A673 (cell line): Measurements from ENCODE around the gene OR3A3. TPM values are rescaled to one million over a fixed set of nuclear protein-coding genes. Genes with fewer than 3 reads are reported as not detected.
A peak's percentile ranks its signal among the peaks of the same experiment; 100 is the strongest.
"Not testable (repeated sequence)": the region's sequence is repeated elsewhere in the genome, so short reads cannot be mapped to it uniquely, and the experiment has no call there.

Experiments used
- BruUV-seq: library from RNA; stranded (reverse); fragments of 400-500 nt; replicated peaks from 2 replicates; lab custom pipeline; 2021; lab: Mats Ljungman, UMichigan
- CTCF ChIA-PET: fragments of 300-600 bp; sonication (Branson Sonifier 250); formaldehyde crosslinking; loops from one replicate; lab custom pipeline; 2022; ENCODE audit warnings: antibody characterized with exemption; lab: Charles Lee
- POLR2A ChIA-PET: fragments of 300-600 bp; sonication (Branson Sonifier 250); formaldehyde crosslinking; loops from one replicate; lab custom pipeline; 2022; ENCODE audit warnings: antibody characterized with exemption; ENCODE audit not compliant: low non-redundant PET; lab: Charles Lee
- DNase-seq: peaks from one replicate; pipeline ENCODE4 v3.0.0-alpha.2; 2015; ENCODE audit warnings: low spot score
- H3K27ac ChIP-seq: fragments of 200-600 bp; sonication (generic); 2 replicates; pipeline ENCODE4 v1.5.1; 2016; ENCODE audit warnings: mixed run types, low read depth, mild to moderate bottlenecking, mixed read lengths, antibody characterized with exemption, low read length; ENCODE audit not compliant: poor library complexity, severe bottlenecking
- H3K27me3 ChIP-seq: fragments of 200-600 bp; sonication (generic); replicated peaks from 2 replicates; pipeline ENCODE4 v1.6.1; 2017; ENCODE audit warnings: mixed run types, low read depth, mild to moderate bottlenecking, mixed read lengths, antibody characterized with exemption, low read length; ENCODE audit not compliant: insufficient read depth, poor library complexity
- H3K36me3 ChIP-seq: fragments of 200-600 bp; sonication (generic); 2 replicates; pipeline ENCODE4 v1.6.1; 2016; ENCODE audit warnings: mixed run types, mild to moderate bottlenecking, mixed read lengths, antibody characterized with exemption, low read length; ENCODE audit not compliant: insufficient read depth, poor library complexity, severe bottlenecking
- H3K4me1 ChIP-seq: fragments of 200-600 bp; sonication (generic); 2 replicates; pipeline ENCODE4 v1.6.1; 2017; ENCODE audit warnings: mixed run types, mild to moderate bottlenecking, mixed read lengths, antibody characterized with exemption, low read length; ENCODE audit not compliant: insufficient read depth, poor library complexity, severe bottlenecking
- H3K4me3 ChIP-seq: fragments of 200-600 bp; sonication (generic); 2 replicates; pipeline ENCODE4 v1.5.1; 2016; ENCODE audit warnings: low read depth, mixed run types, mild to moderate bottlenecking, mixed read lengths, low read length; ENCODE audit not compliant: poor library complexity, severe bottlenecking
- H3K9me3 ChIP-seq: fragments of 200-600 bp; sonication (generic); 2 replicates; pipeline ENCODE4 v1.6.1; 2016; ENCODE audit warnings: mixed run types, low read depth, mild to moderate bottlenecking, mixed read lengths, antibody characterized with exemption, low read length; ENCODE audit not compliant: poor library complexity, severe bottlenecking
- EZH2 ChIP-seq: fragments of 200-600 bp; sonication (generic); IDR thresholded peaks from 2 replicates; pipeline ENCODE4 v1.6.1; 2017; ENCODE audit warnings: borderline replicate concordance, low read depth, mild to moderate bottlenecking, mixed read lengths, antibody characterized with exemption, low read length; ENCODE audit not compliant: poor library complexity, severe bottlenecking
- intact Hi-C: fragments of 100-400 bp; cut with micrococcal nuclease; formaldehyde crosslinking; loops from one replicate; pipeline ENCODE4 v1.10.0; 2022; ENCODE audit not compliant: unreplicated experiment
- total RNA-seq: library from RNA; stranded (reverse); gene quantifications from 2 replicates; pipeline ENCODE4 v1.2.3, GENCODE V29; 2021
- TF ChIP-seq, protein P1 (sequence below): fragments of 300-800, 200-600 bp; sonication (generic); conservative IDR thresholded peaks from 2 replicates; pipeline ENCODE4 v1.5.1; 2017; ENCODE audit warnings: low read depth, mild to moderate bottlenecking, antibody characterized with exemption, low read length, moderate library complexity, mixed read lengths

Gene OR3A3
- total RNA-seq, 1 experiment from 2014 or later = not detected

DNA sequence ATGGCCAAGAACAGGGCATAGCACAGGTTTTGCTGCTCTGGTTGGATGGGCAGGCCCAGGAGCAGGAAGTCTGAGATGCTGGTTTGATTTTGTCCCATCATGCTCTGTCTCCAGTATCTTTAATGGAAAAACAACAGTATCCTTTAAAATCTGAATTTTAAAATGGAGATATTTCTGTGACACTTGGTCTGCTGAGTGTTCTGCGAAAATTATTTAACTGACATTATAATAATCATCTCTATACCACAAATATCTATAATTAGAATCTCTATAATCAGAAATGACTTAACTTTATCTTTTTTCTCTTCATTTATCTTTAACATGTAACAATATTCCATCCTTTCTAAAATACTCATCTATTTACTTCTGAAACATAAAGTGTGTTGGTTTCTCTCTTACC lies 12.9 kb upstream of the OR3A3 start, which contains the start of gene OR1E1:
OR1E1 (minus strand) TSS at position 101 of the 400 bp plus-strand sequence; CDS start at position 101, 0 bp downstream.
- no peaks in the 10 kb centered on the region for H3K27me3 ChIP-seq
- POLR2A ChIA-PET = no interaction called here
- no TSS peak for BruUV-seq
- H3K36me3 ChIP-seq = no peaks in the 10 kb centered on the region
- no peak for TF ChIP-seq EZH2
- TF ChIP-seq, protein P1, sequence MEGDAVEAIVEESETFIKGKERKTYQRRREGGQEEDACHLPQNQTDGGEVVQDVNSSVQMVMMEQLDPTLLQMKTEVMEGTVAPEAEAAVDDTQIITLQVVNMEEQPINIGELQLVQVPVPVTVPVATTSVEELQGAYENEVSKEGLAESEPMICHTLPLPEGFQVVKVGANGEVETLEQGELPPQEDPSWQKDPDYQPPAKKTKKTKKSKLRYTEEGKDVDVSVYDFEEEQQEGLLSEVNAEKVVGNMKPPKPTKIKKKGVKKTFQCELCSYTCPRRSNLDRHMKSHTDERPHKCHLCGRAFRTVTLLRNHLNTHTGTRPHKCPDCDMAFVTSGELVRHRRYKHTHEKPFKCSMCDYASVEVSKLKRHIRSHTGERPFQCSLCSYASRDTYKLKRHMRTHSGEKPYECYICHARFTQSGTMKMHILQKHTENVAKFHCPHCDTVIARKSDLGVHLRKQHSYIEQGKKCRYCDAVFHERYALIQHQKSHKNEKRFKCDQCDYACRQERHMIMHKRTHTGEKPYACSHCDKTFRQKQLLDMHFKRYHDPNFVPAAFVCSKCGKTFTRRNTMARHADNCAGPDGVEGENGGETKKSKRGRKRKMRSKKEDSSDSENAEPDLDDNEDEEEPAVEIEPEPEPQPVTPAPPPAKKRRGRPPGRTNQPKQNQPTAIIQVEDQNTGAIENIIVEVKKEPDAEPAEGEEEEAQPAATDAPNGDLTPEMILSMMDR = no peak
- CTCF ChIA-PET = no interaction called here
- intact Hi-C loops = no loop called here
- H3K4me1 ChIP-seq = no peaks in the 10 kb centered on the region
- no peak within 1 kb of the TSS for H3K4me3 ChIP-seq
- H3K27ac ChIP-seq = no peak within 1 kb of the TSS
- DNase-seq = no peak
- H3K9me3 ChIP-seq = no peaks in the 10 kb centered on the region

DNA sequence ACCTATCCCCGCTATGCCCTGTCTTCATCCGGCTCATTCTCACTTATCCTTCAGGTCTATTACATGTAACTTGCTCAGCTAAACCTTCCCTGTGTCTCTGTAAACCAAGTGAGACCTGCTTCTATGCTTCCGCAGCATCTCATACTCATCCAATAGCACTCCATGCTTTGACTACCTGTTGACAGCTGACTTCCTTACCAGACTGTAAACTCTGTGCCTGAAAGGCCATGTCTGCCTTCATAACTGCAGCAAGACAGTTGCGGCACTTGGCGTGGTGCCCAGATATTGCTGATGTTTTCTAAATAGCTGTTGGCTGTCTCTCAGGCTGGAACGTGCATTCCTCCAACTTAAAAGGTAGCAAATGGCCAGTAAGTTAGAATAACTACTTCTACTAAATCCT lies 11.1 kb upstream of the OR3A3 start:
- no peak overlapping the region for H3K4me3 ChIP-seq
- H3K36me3 ChIP-seq = no peaks in the 10 kb centered on the region
- H3K9me3 ChIP-seq = no peaks in the 10 kb centered on the region
- ChIA-PET CTCF (no interaction called here), POLR2A (no interaction called here)
- no peaks in the 10 kb centered on the region for H3K4me1 ChIP-seq
- intact Hi-C loops = no loop called here
- DNase-seq = peak; percentile 5
- TF ChIP-seq, protein P1 = no peak
- no peak for TF ChIP-seq EZH2
- no TSS peak for BruUV-seq
- H3K27ac ChIP-seq = no peak overlapping the region
- H3K27me3 ChIP-seq = no peaks in the 10 kb centered on the region

DNA sequence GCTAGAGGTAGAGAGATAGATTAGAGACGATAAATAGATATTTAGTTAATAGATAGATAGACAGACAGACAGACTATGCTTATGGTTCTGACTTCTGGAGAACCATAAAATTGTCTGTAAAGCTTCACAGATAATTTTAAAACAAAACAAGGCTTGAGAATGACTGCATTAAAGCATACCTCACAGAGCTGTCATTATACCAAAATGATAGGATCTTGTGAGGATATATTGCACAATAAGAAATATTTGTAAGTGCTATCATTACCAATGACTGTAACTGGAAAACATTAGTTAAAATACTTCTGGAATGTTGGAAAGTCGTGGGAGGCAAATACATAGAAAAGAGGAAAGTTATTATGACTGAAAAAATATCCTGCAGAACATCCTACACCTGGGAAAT lies 9.4 kb upstream of the OR3A3 start:
- Histone ChIP-seq H3K4me1 (no peaks in the 10 kb centered on the region), H3K9me3 (no peaks in the 10 kb centered on the region), H3K27ac (no peak overlapping the region), H3K36me3 (no peaks in the 10 kb centered on the region), H3K27me3 (no peaks in the 10 kb centered on the region), H3K4me3 (no peak overlapping the region)
- POLR2A ChIA-PET = no interaction called here
- no TSS peak for BruUV-seq
- DNase-seq = no peak
- TF ChIP-seq EZH2 = no peak
- TF ChIP-seq, protein P1 = no peak
- intact Hi-C loops = no loop called here
- CTCF ChIA-PET = no interaction called here

DNA sequence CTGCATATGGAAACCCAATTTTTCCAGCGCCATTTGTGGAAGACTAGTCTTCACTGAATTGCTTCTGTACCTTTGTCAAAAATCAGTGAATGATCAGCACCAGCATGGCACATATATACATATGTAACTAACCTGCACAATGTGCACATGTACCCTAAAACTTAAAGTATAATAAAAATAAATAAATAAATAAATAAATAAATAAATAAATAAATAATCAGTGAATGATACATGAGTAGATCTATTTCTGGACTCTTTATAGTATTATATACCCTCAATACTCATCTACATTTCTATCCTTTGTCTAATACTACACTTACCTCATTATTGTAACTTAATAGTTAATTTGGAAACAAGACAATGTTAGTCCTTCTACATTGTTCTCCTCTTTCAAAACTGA lies 7.3 kb upstream of the OR3A3 start:
- H3K4me1 ChIP-seq, POLR2A ChIA-PET, CTCF ChIA-PET, H3K36me3 ChIP-seq, H3K9me3 ChIP-seq, DNase-seq, BruUV-seq, H3K27me3 ChIP-seq, H3K4me3 ChIP-seq, H3K27ac ChIP-seq, intact Hi-C loops: not testable (repeated sequence)

DNA sequence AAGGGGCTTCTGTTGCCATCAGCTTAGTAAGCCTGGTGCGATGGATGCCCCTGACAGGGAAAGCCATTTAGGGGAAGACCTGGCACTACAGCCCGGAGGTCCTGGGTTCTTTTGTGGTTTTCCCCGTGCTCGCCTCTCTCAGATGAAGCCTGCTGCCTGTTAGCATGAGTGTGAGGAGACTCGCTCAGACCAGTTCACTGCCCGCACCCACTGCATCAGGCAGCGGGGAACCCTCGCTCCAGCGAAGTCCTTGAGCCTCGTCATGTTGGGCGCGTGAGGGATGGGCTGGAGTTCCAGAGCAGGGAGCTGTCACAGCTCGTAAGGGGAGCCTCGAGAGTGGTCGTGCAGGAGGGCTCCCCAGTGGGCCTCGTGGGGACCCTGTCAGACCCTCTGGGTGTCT lies 1.0 kb downstream of the OR3A3 start:
- H3K36me3 ChIP-seq, DNase-seq, H3K27ac ChIP-seq, H3K4me1 ChIP-seq, POLR2A ChIA-PET, CTCF ChIA-PET, BruUV-seq, H3K27me3 ChIP-seq, H3K9me3 ChIP-seq, H3K4me3 ChIP-seq, intact Hi-C loops: not testable (repeated sequence)
